Neural progenitor cell (in vitro differentiated cells): ENCODE data around the gene NQO2. TPM values are rescaled to one million over a fixed set of nuclear protein-coding genes. Genes with fewer than 3 reads are reported as not detected.

ENCODE experiments used
- DNase-seq: peaks from one replicate; pipeline ENCODE4 v3.0.0-alpha.2; 2016; ENCODE audit warnings: low spot score
- H2AFZ ChIP-seq: fragments of 200-600 bp; sonication (generic); replicated peaks from 2 replicates; pipeline ENCODE4 v1.6.1; 2016; ENCODE audit warnings: antibody characterized with exemption
- H3F3A ChIP-seq: fragments of 200-600 bp; sonication (generic); 2 replicates; pipeline ENCODE4 v1.6.1; 2016; ENCODE audit warnings: antibody characterized with exemption, low read depth
- H3K27ac ChIP-seq: fragments of 200-600 bp; sonication (generic); 2 replicates; pipeline ENCODE4 v1.5.1; 2016; ENCODE audit warnings: mild to moderate bottlenecking
- H3K27me3 ChIP-seq: fragments of 200-600 bp; sonication (generic); 2 replicates; pipeline ENCODE4 v1.6.1; 2016; ENCODE audit warnings: mild to moderate bottlenecking, moderate library complexity
- H3K36me3 ChIP-seq: fragments of 200-600 bp; sonication (generic); 2 replicates; pipeline ENCODE4 v1.5.1; 2016
- H3K4me1 ChIP-seq: fragments of 200-600 bp; sonication (generic); 2 replicates; pipeline ENCODE4 v1.6.1; 2016; ENCODE audit warnings: mixed run types
- H3K4me2 ChIP-seq: fragments of 200-600 bp; sonication (generic); 2 replicates; pipeline ENCODE4 v1.6.1; 2016
- H3K4me3 ChIP-seq: fragments of 200-600 bp; sonication (generic); 2 replicates; pipeline ENCODE4 v1.5.1; 2016
- H3K79me2 ChIP-seq: fragments of 200-600 bp; sonication (generic); 2 replicates; pipeline ENCODE4 v1.6.1; 2016; ENCODE audit warnings: low read depth
- H3K9ac ChIP-seq: fragments of 200-600 bp; sonication (generic); 2 replicates; pipeline ENCODE4 v1.6.1; 2016
- H3K9me3 ChIP-seq: fragments of 200-600 bp; sonication (generic); 2 replicates; pipeline ENCODE4 v1.5.1; 2016; ENCODE audit warnings: low read depth
- H4K20me1 ChIP-seq: fragments of 200-600 bp; sonication (generic); 2 replicates; pipeline ENCODE4 v1.6.1; 2016; ENCODE audit warnings: low read depth
- H3K27ac Mint-ChIP-seq: 3 replicates; pipeline ENCODE4 v1.8.0; 2021; ENCODE audit warnings: mixed read lengths
- H3K27me3 Mint-ChIP-seq: 2 replicates; pipeline ENCODE4 v1.8.0; 2022; ENCODE audit warnings: low read depth, mild to moderate bottlenecking, inconsistent platforms, moderate library complexity, mixed read lengths; ENCODE audit not compliant: insufficient read depth
- H3K36me3 Mint-ChIP-seq: 3 replicates; pipeline ENCODE4 v1.8.0; 2021; ENCODE audit warnings: mixed read lengths
- H3K4me1 Mint-ChIP-seq: 3 replicates; pipeline ENCODE4 v1.8.0; 2021; ENCODE audit warnings: mixed read lengths
- H3K4me3 Mint-ChIP-seq: 3 replicates; pipeline ENCODE4 v1.8.0; 2021; ENCODE audit warnings: mild to moderate bottlenecking, moderate library complexity, mixed read lengths
- H3K9me3 Mint-ChIP-seq: 3 replicates; pipeline ENCODE4 v1.8.0; 2020; ENCODE audit warnings: mixed read lengths
- CTCF ChIP-seq: fragments of 200-600 bp; sonication (generic); IDR thresholded peaks from 2 replicates; pipeline ENCODE4 v1.5.1; 2017; ENCODE audit warnings: antibody characterized with exemption, mild to moderate bottlenecking
- EZH2 ChIP-seq: fragments of 200-600 bp; sonication (generic); IDR thresholded peaks from 2 replicates; pipeline ENCODE4 v1.6.1; 2017; ENCODE audit warnings: antibody characterized with exemption, mild to moderate bottlenecking, moderate library complexity
- EZH2phosphoT487 ChIP-seq: fragments of 200-600 bp; sonication (generic); IDR thresholded peaks from 2 replicates; pipeline ENCODE4 v1.6.1; 2017; ENCODE audit warnings: antibody characterized with exemption
- total RNA-seq: library from RNA; depleted of rRNA; stranded (reverse); fragments of >200 nt; gene quantifications from 2 replicates; pipeline ENCODE4 v1.2.3, GENCODE V29; 2015; ENCODE audit warnings: low replicate concordance

Gene NQO2
- total RNA-seq, 1 donor from 2014 or later: 19.5 TPM

- Mint-ChIP-seq H3K9me3 (no peaks in the 10 kb centered on the region), H3K36me3 (no peaks in the 10 kb centered on the region), H3K27ac (peak overlapping the region; percentile 13), H3K27me3 (peaks cover 15% of the 10 kb centered on the region), H3K4me1 (peaks cover 50% of the 10 kb centered on the region), H3K4me3 (no peak overlapping the region)
- no peak for DNase-seq
- no peaks in the 10 kb centered on the region for H3K36me3 ChIP-seq
- H3K9me3 ChIP-seq: no peaks in the 10 kb centered on the region
- H3K79me2 ChIP-seq: no peaks in the 10 kb centered on the region
- no peak overlapping the region for H2AFZ ChIP-seq
- no peak overlapping the region for H3K4me3 ChIP-seq
- TF ChIP-seq EZH2phosphoT487 (no peak), CTCF (no peak), EZH2 (no peak)
- peaks cover 15% of the 10 kb centered on the region for H3K4me1 ChIP-seq
- no peak overlapping the region for H3K4me2 ChIP-seq
- no peaks in the 10 kb centered on the region for H4K20me1 ChIP-seq
- no peak overlapping the region for H3K27ac ChIP-seq
- H3F3A ChIP-seq: peaks cover 8% of the 10 kb centered on the region
- no peak overlapping the region for H3K9ac ChIP-seq
- H3K27me3 ChIP-seq: no peaks in the 10 kb centered on the region
Measured at GRCh38 chr6:2982426-2983117, 17.1 kb upstream of the NQO2 start.

GRCh38 chr6:2984738-2985406 lies 14.8 kb upstream of the NQO2 start:
- Histone ChIP-seq H3K27ac (no peak overlapping the region), H3K36me3 (no peaks in the 10 kb centered on the region), H3K9ac (no peak overlapping the region), H3F3A (peaks cover 30% of the 10 kb centered on the region), H3K4me2 (no peak overlapping the region), H3K9me3 (no peaks in the 10 kb centered on the region), H3K4me3 (no peak overlapping the region), H2AFZ (peak overlapping the region; percentile 40), H4K20me1 (no peaks in the 10 kb centered on the region), H3K27me3 (no peaks in the 10 kb centered on the region), H3K4me1 (peaks cover 22% of the 10 kb centered on the region), H3K79me2 (no peaks in the 10 kb centered on the region)
- DNase-seq: no peak
- Mint-ChIP-seq H3K4me1 (peaks cover 57% of the 10 kb centered on the region), H3K36me3 (no peaks in the 10 kb centered on the region), H3K27me3 (peaks cover 19% of the 10 kb centered on the region), H3K9me3 (no peaks in the 10 kb centered on the region), H3K4me3 (peak overlapping the region; percentile 52), H3K27ac (peak overlapping the region; percentile 85)
- TF ChIP-seq CTCF: no peak
- TF ChIP-seq EZH2phosphoT487: no peak
- no peak for TF ChIP-seq EZH2

- DNase-seq: no peak
- no peak overlapping the region for H3K27ac ChIP-seq
- no peaks in the 10 kb centered on the region for H4K20me1 ChIP-seq
- no peak overlapping the region for H3K9ac ChIP-seq
- Mint-ChIP-seq H3K4me3 (peak overlapping the region; percentile 80), H3K9me3 (no peaks in the 10 kb centered on the region), H3K27ac (peak overlapping the region; percentile 29), H3K36me3 (no peaks in the 10 kb centered on the region), H3K4me1 (peaks cover 64% of the 10 kb centered on the region), H3K27me3 (peaks cover 19% of the 10 kb centered on the region)
- no peak overlapping the region for H2AFZ ChIP-seq
- H3K79me2 ChIP-seq: no peaks in the 10 kb centered on the region
- no peak overlapping the region for H3K4me2 ChIP-seq
- H3K9me3 ChIP-seq: no peaks in the 10 kb centered on the region
- peaks cover 37% of the 10 kb centered on the region for H3K4me1 ChIP-seq
- TF ChIP-seq EZH2phosphoT487: no peak
- TF ChIP-seq CTCF: no peak
- H3K27me3 ChIP-seq: no peaks in the 10 kb centered on the region
- H3F3A ChIP-seq: peaks cover 43% of the 10 kb centered on the region
- no peaks in the 10 kb centered on the region for H3K36me3 ChIP-seq
- no peak overlapping the region for H3K4me3 ChIP-seq
Measured at GRCh38 chr6:2986722-2987221, 12.9 kb upstream of the NQO2 start.
